ENCODE measurements around the gene IFITM10.

GRCh38 chr11:1763796-1764661, 13.6 kb upstream of the IFITM10 start, which contains the start of gene CTSD:
- TF ChIP-seq POLR2AphosphoS5 (IDR thresholded peaks at IDR 0.05; ENCODE audit: insufficient read depth in 1 of 2, low read depth in 1 of 2) (peak in 1 of 2 donors; percentile 39), CTCF (IDR thresholded peaks at IDR 0.05) (no peak)
